Stomach (tissue), 4 donors: ENCODE results near the gene TPCN2.

ENCODE experiments used
- POLR2A ChIP-seq, 4 donors: fragments of 450-650 bp; IDR thresholded peaks; one replicate each; pipeline ENCODE4 v1.6.1; 2016; ENCODE audit warnings: antibody characterized with exemption in 4 of 4, control low read depth in 2 of 4, mild to moderate bottlenecking in 1 of 4, moderate library complexity in 1 of 4
- TF ChIP-seq, protein P1 (sequence below), 7 experiments: fragments of 450-650 bp in 4 of 7; fragments of 200-600 bp in 3 of 7; sonication (generic) in 3 of 7; IDR thresholded peaks; one replicate each; pipeline ENCODE4 v1.5.1; 2016 to 2019; ENCODE audit warnings: antibody characterized with exemption in 7 of 7, control low read depth in 2 of 7, mild to moderate bottlenecking in 1 of 7

- TF ChIP-seq, protein P1, sequence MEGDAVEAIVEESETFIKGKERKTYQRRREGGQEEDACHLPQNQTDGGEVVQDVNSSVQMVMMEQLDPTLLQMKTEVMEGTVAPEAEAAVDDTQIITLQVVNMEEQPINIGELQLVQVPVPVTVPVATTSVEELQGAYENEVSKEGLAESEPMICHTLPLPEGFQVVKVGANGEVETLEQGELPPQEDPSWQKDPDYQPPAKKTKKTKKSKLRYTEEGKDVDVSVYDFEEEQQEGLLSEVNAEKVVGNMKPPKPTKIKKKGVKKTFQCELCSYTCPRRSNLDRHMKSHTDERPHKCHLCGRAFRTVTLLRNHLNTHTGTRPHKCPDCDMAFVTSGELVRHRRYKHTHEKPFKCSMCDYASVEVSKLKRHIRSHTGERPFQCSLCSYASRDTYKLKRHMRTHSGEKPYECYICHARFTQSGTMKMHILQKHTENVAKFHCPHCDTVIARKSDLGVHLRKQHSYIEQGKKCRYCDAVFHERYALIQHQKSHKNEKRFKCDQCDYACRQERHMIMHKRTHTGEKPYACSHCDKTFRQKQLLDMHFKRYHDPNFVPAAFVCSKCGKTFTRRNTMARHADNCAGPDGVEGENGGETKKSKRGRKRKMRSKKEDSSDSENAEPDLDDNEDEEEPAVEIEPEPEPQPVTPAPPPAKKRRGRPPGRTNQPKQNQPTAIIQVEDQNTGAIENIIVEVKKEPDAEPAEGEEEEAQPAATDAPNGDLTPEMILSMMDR (IDR thresholded peaks at IDR 0.05) = no peak
- TF ChIP-seq POLR2A (IDR thresholded peaks at IDR 0.05) = no peak
Measured at GRCh38 chr11:69145050-69145380, 96.3 kb downstream of the TPCN2 start.
